SH-SY5Y (cell line): ENCODE measurements around the gene ITGB6.

ENCODE experiments used
- GATA2 ChIP-seq: IDR thresholded peaks from 2 replicates; pipeline ENCODE4 v1.6.1; 2011; ENCODE audit warnings: mild to moderate bottlenecking, low read depth, low read length
- GATA3 ChIP-seq: IDR thresholded peaks from 2 replicates; pipeline ENCODE4 v1.6.1; 2011; ENCODE audit warnings: low read depth, mild to moderate bottlenecking, low read length, moderate library complexity

- TF ChIP-seq GATA2 (no peak), GATA3 (no peak)
Observed at GRCh38 chr2:160097326-160097725, 102.7 kb downstream of the ITGB6 start.
